LNCaP clone FGC (cell line): ENCODE data around the gene UNC5C.

ENCODE experiments used
- DNase-seq: peaks from one replicate; pipeline ENCODE4 v3.0.0-alpha.2; 2011; ENCODE audit warnings: low read depth
- H3K4me3 ChIP-seq: 2 replicates; pipeline ENCODE4 v1.5.1; 2011; ENCODE audit warnings: mild to moderate bottlenecking, low read depth, low read length, control low read depth
- CTCF ChIP-seq: IDR thresholded peaks from 2 replicates; pipeline ENCODE4 v1.5.1; 2012; ENCODE audit warnings: mild to moderate bottlenecking; ENCODE audit not compliant: control insufficient read depth, insufficient read depth; ENCODE audit errors: extremely low read depth

UNC5C gene

GRCh38 chr4:95191537-95191936 lies 357.2 kb downstream of the UNC5C start:
- no peak for TF ChIP-seq CTCF
- no peak overlapping the region for H3K4me3 ChIP-seq
- DNase-seq: no peak

DNA sequence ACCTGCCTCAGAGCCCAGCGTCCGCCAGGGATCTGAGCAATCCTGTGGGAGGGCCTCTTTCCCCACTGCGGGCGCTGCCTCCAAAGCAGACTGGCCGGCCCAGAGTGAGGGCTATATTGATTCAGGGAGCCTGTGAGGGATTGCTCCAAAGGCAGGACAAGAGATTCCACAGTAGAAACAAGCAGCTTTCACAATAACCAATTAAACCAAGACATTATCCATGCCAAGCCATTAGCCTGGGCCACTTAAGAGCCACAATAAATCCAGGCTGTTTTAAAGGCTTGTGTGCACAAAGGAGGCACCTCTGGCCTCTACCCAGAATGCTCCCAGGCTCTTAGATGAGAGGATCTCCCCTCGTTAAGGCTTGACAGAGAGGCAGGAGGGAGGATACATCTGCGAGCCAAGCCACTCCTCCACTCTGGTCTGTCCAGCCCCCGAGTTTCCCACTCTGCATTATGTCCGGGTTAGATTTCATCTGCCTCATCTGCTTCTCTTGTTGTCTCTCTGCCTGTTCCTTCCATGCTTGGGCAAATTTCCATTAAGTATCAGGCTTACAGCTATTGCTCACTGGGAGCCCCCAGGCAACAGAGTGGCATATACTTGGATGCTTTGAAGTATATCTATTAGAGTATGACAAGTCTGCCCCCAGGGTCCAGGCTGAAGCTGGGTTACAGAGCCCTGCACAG lies 357.9 kb downstream of the UNC5C start:
- peak; percentile 40 for DNase-seq
- TF ChIP-seq CTCF: no peak
- no peak overlapping the region for H3K4me3 ChIP-seq

DNA sequence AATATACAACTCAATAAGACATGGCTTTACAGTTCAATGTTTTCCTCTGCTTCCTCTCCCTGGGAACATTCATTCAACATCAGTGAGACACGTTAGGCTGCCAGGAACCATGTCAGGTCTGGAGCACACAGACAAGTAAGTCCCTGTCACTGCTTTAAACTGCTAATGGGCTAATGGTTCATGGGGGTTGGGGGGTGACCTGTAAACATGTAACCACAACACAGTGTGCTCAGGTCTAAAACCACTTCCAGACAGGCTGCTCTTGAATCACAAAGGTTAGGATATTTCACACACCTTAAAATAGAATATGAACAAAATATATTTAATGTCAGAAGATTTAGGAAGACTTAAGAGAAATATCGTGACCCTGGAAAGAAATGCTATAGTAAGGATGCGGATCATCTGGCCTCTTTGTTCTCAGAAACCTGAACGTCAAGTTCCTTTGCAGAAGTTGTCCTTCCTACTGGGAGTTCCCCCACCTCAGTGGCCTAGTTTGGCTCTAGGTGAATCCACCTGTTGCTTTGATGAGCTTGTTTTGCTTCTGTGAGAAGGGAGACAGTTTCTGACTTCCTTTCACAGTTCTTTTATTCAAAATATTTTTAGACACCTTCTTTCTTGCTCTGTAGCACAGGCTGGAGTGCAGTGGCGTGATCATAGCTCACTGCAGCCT lies 359.9 kb downstream of the UNC5C start:
- TF ChIP-seq CTCF: no peak
- H3K4me3 ChIP-seq: no peak overlapping the region
- no peak for DNase-seq

- no peak overlapping the region for H3K4me3 ChIP-seq
- no peak for DNase-seq
- no peak for TF ChIP-seq CTCF
Measured at GRCh38 chr4:95186666-95187065, 362.1 kb downstream of the UNC5C start.

GRCh38 chr4:95183656-95184408 lies 364.9 kb downstream of the UNC5C start:
- no peak for DNase-seq
- no peak overlapping the region for H3K4me3 ChIP-seq
- no peak for TF ChIP-seq CTCF

DNA sequence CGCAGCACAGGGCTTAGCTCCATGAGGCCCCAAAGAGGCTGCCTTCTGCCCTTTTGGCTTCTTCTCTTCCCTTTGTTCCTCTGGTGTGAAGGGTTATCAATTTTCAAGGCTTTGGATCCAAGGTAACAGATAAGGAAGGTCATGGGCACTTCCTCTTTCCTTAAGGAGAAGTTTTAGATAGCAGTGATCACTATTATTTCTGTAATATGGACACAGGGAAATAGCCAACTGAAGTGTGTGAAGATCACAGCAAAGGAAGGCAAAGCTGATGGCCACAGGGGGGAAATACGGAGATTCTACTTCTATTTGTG lies 366.8 kb downstream of the UNC5C start:
- H3K4me3 ChIP-seq: no peak overlapping the region
- TF ChIP-seq CTCF: no peak
- no peak for DNase-seq
